Measurements from ENCODE around the gene SLIT3. TPM values are rescaled to one million over a fixed set of nuclear protein-coding genes. Genes with fewer than 3 reads are reported as not detected.

SLIT3 gene
- total RNA-seq, 1 donor from 2014 or later, result 0.22 TPM

- H3K4me3 Mint-ChIP-seq, result no peak overlapping the region
- Histone ChIP-seq H3K4me2 (no peak overlapping the region), H3K79me2 (ENCODE audit: low read depth) (no peaks in the 10 kb centered on the region), H3K36me3 (no peaks in the 10 kb centered on the region), H3K4me3 (no peak overlapping the region), H3K27ac (no peak overlapping the region), H2AFZ (replicated peaks) (no peak overlapping the region), H3K9me3 (ENCODE audit: low read depth) (no peaks in the 10 kb centered on the region), H3K27me3 (peaks cover 66% of the 10 kb centered on the region), H3K4me1 (peaks cover 2% of the 10 kb centered on the region), H3K9ac (no peak overlapping the region), H4K20me1 (ENCODE audit: low read depth) (no peaks in the 10 kb centered on the region), H3F3A (ENCODE audit: low read depth) (no peaks in the 10 kb centered on the region)
- TF ChIP-seq EZH2 (IDR thresholded peaks at IDR 0.05), result no peak
- TF ChIP-seq EZH2phosphoT487 (IDR thresholded peaks at IDR 0.05), result no peak
- TF ChIP-seq, protein P1, sequence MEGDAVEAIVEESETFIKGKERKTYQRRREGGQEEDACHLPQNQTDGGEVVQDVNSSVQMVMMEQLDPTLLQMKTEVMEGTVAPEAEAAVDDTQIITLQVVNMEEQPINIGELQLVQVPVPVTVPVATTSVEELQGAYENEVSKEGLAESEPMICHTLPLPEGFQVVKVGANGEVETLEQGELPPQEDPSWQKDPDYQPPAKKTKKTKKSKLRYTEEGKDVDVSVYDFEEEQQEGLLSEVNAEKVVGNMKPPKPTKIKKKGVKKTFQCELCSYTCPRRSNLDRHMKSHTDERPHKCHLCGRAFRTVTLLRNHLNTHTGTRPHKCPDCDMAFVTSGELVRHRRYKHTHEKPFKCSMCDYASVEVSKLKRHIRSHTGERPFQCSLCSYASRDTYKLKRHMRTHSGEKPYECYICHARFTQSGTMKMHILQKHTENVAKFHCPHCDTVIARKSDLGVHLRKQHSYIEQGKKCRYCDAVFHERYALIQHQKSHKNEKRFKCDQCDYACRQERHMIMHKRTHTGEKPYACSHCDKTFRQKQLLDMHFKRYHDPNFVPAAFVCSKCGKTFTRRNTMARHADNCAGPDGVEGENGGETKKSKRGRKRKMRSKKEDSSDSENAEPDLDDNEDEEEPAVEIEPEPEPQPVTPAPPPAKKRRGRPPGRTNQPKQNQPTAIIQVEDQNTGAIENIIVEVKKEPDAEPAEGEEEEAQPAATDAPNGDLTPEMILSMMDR (IDR thresholded peaks at IDR 0.05), result no peak
- no peak overlapping the region for H3K27ac Mint-ChIP-seq
- H3K27me3 Mint-ChIP-seq (ENCODE audit: insufficient read depth, low read depth), result peaks cover 3% of the 10 kb centered on the region
- H3K4me1 Mint-ChIP-seq, result peaks cover 41% of the 10 kb centered on the region
- no peak for DNase-seq (ENCODE audit: low spot score)
- no peaks in the 10 kb centered on the region for H3K36me3 Mint-ChIP-seq
- H3K9me3 Mint-ChIP-seq, result no peaks in the 10 kb centered on the region
These were observed 457.5 kb downstream of the SLIT3 start for GRCh38 chr5:168843277-168844015.

DNA sequence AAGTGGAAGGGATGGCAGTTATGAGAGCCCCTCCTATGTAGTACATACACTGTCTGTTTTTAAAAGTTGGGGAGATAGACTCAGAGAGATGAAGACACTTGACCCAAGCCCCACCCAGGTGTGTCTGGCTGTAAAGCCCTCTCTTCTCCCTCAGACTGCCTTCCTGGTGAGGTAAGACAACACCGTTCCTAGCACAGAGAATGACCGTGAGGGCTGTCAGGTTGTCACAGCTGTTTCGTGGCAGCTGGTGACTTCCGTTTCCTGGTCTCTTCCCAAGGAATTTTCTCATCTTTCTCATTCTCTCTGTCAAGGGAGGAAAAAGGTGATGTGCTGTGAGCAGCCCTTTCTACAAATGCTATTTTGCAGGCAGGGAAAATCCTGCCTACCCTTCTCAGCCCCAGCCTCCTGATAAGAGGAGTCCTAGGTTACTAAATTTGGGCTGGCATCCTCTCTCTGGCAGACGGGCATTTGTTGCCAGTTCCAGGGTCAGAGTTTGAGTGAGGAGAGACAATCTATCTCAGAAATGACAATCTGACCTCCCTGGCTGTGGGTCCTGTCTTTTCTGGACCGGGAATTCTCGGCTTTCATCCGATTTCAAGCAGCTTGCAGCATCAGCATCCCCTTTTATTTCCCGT lies 458.3 kb downstream of the SLIT3 start:
- DNase-seq (ENCODE audit: low spot score), result no peak
- Mint-ChIP-seq H3K4me3 (no peak overlapping the region), H3K36me3 (no peaks in the 10 kb centered on the region), H3K27me3 (ENCODE audit: insufficient read depth, low read depth) (peaks cover 3% of the 10 kb centered on the region), H3K9me3 (no peaks in the 10 kb centered on the region), H3K4me1 (peaks cover 33% of the 10 kb centered on the region), H3K27ac (no peak overlapping the region)
- no peak overlapping the region for H3K4me3 ChIP-seq
- H3K36me3 ChIP-seq, result no peaks in the 10 kb centered on the region
- no peak overlapping the region for H3K27ac ChIP-seq
- H3K9ac ChIP-seq, result no peak overlapping the region
- no peak overlapping the region for H3K4me2 ChIP-seq
- peaks cover 74% of the 10 kb centered on the region for H3K27me3 ChIP-seq
- TF ChIP-seq EZH2 (IDR thresholded peaks at IDR 0.05) (no peak), EZH2phosphoT487 (IDR thresholded peaks at IDR 0.05) (no peak)
- TF ChIP-seq, protein P1 (IDR thresholded peaks at IDR 0.05), result no peak
- no peaks in the 10 kb centered on the region for H4K20me1 ChIP-seq (ENCODE audit: low read depth)
- no peaks in the 10 kb centered on the region for H3K9me3 ChIP-seq (ENCODE audit: low read depth)
- H3K79me2 ChIP-seq (ENCODE audit: low read depth), result no peaks in the 10 kb centered on the region
- no peak overlapping the region for H2AFZ ChIP-seq (replicated peaks)
- no peaks in the 10 kb centered on the region for H3F3A ChIP-seq (ENCODE audit: low read depth)
- H3K4me1 ChIP-seq, result no peaks in the 10 kb centered on the region

- Histone ChIP-seq H3K79me2 (ENCODE audit: low read depth) (no peaks in the 10 kb centered on the region), H3K27ac (no peak overlapping the region), H4K20me1 (ENCODE audit: low read depth) (peaks cover 8% of the 10 kb centered on the region), H3K4me2 (no peak overlapping the region), H3F3A (ENCODE audit: low read depth) (no peaks in the 10 kb centered on the region), H3K9me3 (ENCODE audit: low read depth) (no peaks in the 10 kb centered on the region), H3K9ac (no peak overlapping the region), H3K4me1 (peaks cover 5% of the 10 kb centered on the region), H3K4me3 (no peak overlapping the region), H2AFZ (replicated peaks) (no peak overlapping the region), H3K27me3 (peaks cover 100% of the 10 kb centered on the region), H3K36me3 (no peaks in the 10 kb centered on the region)
- Mint-ChIP-seq H3K4me1 (peaks cover 14% of the 10 kb centered on the region), H3K9me3 (no peaks in the 10 kb centered on the region), H3K36me3 (no peaks in the 10 kb centered on the region), H3K27ac (no peak overlapping the region), H3K27me3 (ENCODE audit: insufficient read depth, low read depth) (peaks cover 2% of the 10 kb centered on the region), H3K4me3 (no peak overlapping the region)
- TF ChIP-seq EZH2phosphoT487 (IDR thresholded peaks at IDR 0.05) (no peak), EZH2 (IDR thresholded peaks at IDR 0.05) (no peak)
- TF ChIP-seq, protein P1 (IDR thresholded peaks at IDR 0.05), result no peak
- DNase-seq (ENCODE audit: low spot score), result no peak
These were observed 463.1 kb downstream of the SLIT3 start for GRCh38 chr5:168837852-168838251.
